GM19324 (cell line): ENCODE results near the gene OCA2.
"Not testable (repeated sequence)": the region's sequence is repeated elsewhere in the genome, so short reads cannot be mapped to it uniquely, and the experiment has no call there.

Experiments
- ATAC-seq: cut with Tn5 transposase; IDR thresholded peaks from one replicate; pipeline ENCODE4 v1.9.1; 2021; ENCODE audit warnings: mild to moderate bottlenecking, moderate library complexity; ENCODE audit not compliant: unreplicated experiment, low FRiP score

OCA2 gene

GRCh38 chr15:27961801-27962200 is 137.3 kb downstream of the OCA2 start:
- no peak for ATAC-seq

GRCh38 chr15:27958911-27959578 is 140.1 kb downstream of the OCA2 start:
- no peak for ATAC-seq

GRCh38 chr15:27956285-27956684 is 142.8 kb downstream of the OCA2 start:
- no peak for ATAC-seq

- no peak for ATAC-seq
Observed at GRCh38 chr15:27955087-27955486, 144.0 kb downstream of the OCA2 start.

- not testable (repeated sequence) for ATAC-seq
Observed at GRCh38 chr15:27952593-27952992, 146.5 kb downstream of the OCA2 start.

- ATAC-seq = no peak
Observed at GRCh38 chr15:27951191-27951890, 147.8 kb downstream of the OCA2 start.

GRCh38 chr15:27949089-27949488 is 150.0 kb downstream of the OCA2 start:
- no peak for ATAC-seq

- ATAC-seq = no peak
Observed at GRCh38 chr15:27939246-27939645, 159.9 kb downstream of the OCA2 start.

- ATAC-seq = no peak
Observed at GRCh38 chr15:27937851-27938250, 161.3 kb downstream of the OCA2 start.

- ATAC-seq = no peak
Observed at GRCh38 chr15:27936164-27936563, 163.0 kb downstream of the OCA2 start.

GRCh38 chr15:27935328-27935727 is 163.8 kb downstream of the OCA2 start:
- ATAC-seq = no peak

GRCh38 chr15:27934782-27935181 is 164.3 kb downstream of the OCA2 start:
- ATAC-seq = no peak

- no peak for ATAC-seq
Observed at GRCh38 chr15:27933562-27933961, 165.6 kb downstream of the OCA2 start.

- no peak for ATAC-seq
Observed at GRCh38 chr15:27932600-27932999, 166.5 kb downstream of the OCA2 start.

- ATAC-seq = no peak
Observed at GRCh38 chr15:27928386-27928785, 170.7 kb downstream of the OCA2 start.

GRCh38 chr15:27912283-27912682 is 186.8 kb downstream of the OCA2 start:
- ATAC-seq = no peak

GRCh38 chr15:27906802-27907201 is 192.3 kb downstream of the OCA2 start:
- ATAC-seq = no peak

- ATAC-seq = no peak
Observed at GRCh38 chr15:27903405-27903804, 195.7 kb downstream of the OCA2 start.

- no peak for ATAC-seq
Observed at GRCh38 chr15:27902680-27903385, 196.3 kb downstream of the OCA2 start.

- no peak for ATAC-seq
Observed at GRCh38 chr15:27899583-27900285, 199.4 kb downstream of the OCA2 start.

- no peak for ATAC-seq
Observed at GRCh38 chr15:27897481-27897880, 201.6 kb downstream of the OCA2 start.
